A549 (cell line): ENCODE results near the gene B4GALT1.

Source experiments
- CBX2 ChIP-seq: fragments of 200-600 bp; sonication (generic); IDR thresholded peaks from 2 replicates; pipeline ENCODE4 v1.6.1; 2016; ENCODE audit warnings: low read depth, mild to moderate bottlenecking, borderline replicate concordance
- CEBPB ChIP-seq, 2 experiments: fragments of >200 bp in 1 of 2; sonication (Bioruptor Twin) in 1 of 2; formaldehyde crosslinking in 1 of 2; IDR thresholded peaks; 2 replicates each; pipeline ENCODE4 v1.6.1; 2012 to 2016
- CHD2 ChIP-seq: fragments of 150-350 bp; IDR thresholded peaks from 2 replicates; pipeline ENCODE4 v1.6.1; 2014; ENCODE audit warnings: low read length; ENCODE audit not compliant: partially characterized antibody
- HDAC2 ChIP-seq: fragments of 200-600 bp; sonication (generic); IDR thresholded peaks from 2 replicates; pipeline ENCODE4 v1.6.1; 2016
- HOXA7 ChIP-seq: fragments of 250-450 bp; sonication (Bioruptor Pico); IDR thresholded peaks from 2 replicates; pipeline ENCODE4 v1.5.0; 2020; ENCODE audit warnings: mild to moderate bottlenecking, moderate library complexity
- KDM1A ChIP-seq: fragments of 200-600 bp; sonication (generic); IDR thresholded peaks from 2 replicates; pipeline ENCODE4 v1.6.1; 2016; ENCODE audit warnings: low read depth, mild to moderate bottlenecking
- MYC ChIP-seq: IDR thresholded peaks from 2 replicates; pipeline ENCODE4 v1.6.1; 2012; ENCODE audit warnings: mild to moderate bottlenecking, inconsistent platforms, low read length, improper control_type of control experiment, borderline replicate concordance
- NPAS2 ChIP-seq: fragments of 250-450 bp; sonication (Bioruptor Pico); IDR thresholded peaks from 2 replicates; pipeline ENCODE4 v1.8.0; 2022; ENCODE audit warnings: mild to moderate bottlenecking, moderate library complexity, borderline replicate concordance
- RAD21 ChIP-seq, 2 experiments: fragments of >200 bp in 1 of 2; sonication (Bioruptor Twin) in 1 of 2; formaldehyde crosslinking in 1 of 2; IDR thresholded peaks in 1 of 2; conservative IDR thresholded peaks in 1 of 2; 2 replicates in 1 of 2; 3 replicates in 1 of 2; pipeline ENCODE4 v1.6.1; 2012 to 2018; ENCODE audit warnings: inconsistent platforms in 1 of 2
- SMC3 ChIP-seq: fragments of >200 bp; sonication (Bioruptor Twin); formaldehyde crosslinking; IDR thresholded peaks from 3 replicates; pipeline ENCODE4 v1.6.1; 2018; ENCODE audit warnings: inconsistent platforms
- ZFP36 ChIP-seq: fragments of 450-650 bp; IDR thresholded peaks from 2 replicates; pipeline ENCODE4 v1.6.1; 2014; ENCODE audit warnings: borderline replicate concordance; ENCODE audit not compliant: partially characterized antibody
- TF ChIP-seq, protein P1 (sequence below): fragments of >200 bp; sonication (Bioruptor Twin); formaldehyde crosslinking; IDR thresholded peaks from 3 replicates; pipeline ENCODE4 v1.5.1; 2016

DNA sequence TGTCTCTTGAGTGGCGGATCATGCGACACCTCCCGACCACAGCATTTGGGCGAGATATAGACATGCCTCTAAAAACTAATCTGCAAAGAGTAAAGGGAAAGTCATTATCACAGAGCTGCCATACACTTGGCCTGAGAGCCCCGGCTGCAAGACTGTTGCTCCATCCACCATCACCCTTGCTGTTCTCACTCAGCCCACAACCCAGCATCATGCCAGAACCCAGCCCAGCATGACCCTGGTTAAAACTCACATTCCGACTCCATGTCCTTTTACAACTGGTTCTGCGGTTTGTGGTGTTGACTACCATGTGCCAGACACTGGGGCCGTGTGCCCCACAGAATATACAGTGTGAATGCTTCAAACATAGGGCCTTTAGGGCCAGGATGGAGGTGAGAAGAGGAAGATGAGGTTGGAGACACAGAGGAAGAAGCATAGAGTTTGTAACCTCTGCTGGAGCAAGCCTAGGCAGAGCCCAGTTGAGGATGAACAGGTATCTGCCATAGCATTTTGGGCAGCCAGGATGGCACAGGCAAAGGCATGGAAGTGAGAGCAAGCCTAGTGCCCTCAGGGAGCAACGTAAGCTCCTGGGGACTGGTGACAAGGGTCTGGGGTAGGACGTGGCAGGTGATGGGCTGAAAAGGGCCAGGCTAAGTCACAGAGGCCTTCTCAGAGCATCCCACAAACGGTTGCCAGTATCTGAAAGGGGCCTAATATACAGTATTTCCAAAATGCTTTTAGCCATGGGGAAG lies 53.2 kb downstream of the B4GALT1 start:
- TF ChIP-seq, protein P1, sequence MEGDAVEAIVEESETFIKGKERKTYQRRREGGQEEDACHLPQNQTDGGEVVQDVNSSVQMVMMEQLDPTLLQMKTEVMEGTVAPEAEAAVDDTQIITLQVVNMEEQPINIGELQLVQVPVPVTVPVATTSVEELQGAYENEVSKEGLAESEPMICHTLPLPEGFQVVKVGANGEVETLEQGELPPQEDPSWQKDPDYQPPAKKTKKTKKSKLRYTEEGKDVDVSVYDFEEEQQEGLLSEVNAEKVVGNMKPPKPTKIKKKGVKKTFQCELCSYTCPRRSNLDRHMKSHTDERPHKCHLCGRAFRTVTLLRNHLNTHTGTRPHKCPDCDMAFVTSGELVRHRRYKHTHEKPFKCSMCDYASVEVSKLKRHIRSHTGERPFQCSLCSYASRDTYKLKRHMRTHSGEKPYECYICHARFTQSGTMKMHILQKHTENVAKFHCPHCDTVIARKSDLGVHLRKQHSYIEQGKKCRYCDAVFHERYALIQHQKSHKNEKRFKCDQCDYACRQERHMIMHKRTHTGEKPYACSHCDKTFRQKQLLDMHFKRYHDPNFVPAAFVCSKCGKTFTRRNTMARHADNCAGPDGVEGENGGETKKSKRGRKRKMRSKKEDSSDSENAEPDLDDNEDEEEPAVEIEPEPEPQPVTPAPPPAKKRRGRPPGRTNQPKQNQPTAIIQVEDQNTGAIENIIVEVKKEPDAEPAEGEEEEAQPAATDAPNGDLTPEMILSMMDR = no peak
- TF ChIP-seq NPAS2 (CRISPR knock-in tag) (no peak), CEBPB (IDR thresholded peaks at IDR 0.05) (no peak), SMC3 (no peak), HOXA7 (no peak), RAD21 (conservative IDR thresholded peaks at IDR 0.05 in 1 of 2, IDR thresholded peaks at IDR 0.05 in 1 of 2) (no peak), CHD2 (no peak), HDAC2 (no peak), KDM1A (no peak), CBX2 (no peak), MYC (no peak), ZFP36 (no peak)
